Measurements from ENCODE around the gene RPS18. TPM values are rescaled to one million over a fixed set of nuclear protein-coding genes. Genes with fewer than 3 reads are reported as not detected.

Gene RPS18
- total and polyA plus RNA-seq, 9 of the 15 experiments (the other 6 are each of a cell fraction or from before 2014, with no cell fraction given), result 5,023 to 17,516 (median 8,131) TPM

GRCh38 chr6:33276864-33277662 is 5.2 kb downstream of the RPS18 start, which contains the start of gene B3GALT4 (continued):
- TF ChIP-seq, protein P1, sequence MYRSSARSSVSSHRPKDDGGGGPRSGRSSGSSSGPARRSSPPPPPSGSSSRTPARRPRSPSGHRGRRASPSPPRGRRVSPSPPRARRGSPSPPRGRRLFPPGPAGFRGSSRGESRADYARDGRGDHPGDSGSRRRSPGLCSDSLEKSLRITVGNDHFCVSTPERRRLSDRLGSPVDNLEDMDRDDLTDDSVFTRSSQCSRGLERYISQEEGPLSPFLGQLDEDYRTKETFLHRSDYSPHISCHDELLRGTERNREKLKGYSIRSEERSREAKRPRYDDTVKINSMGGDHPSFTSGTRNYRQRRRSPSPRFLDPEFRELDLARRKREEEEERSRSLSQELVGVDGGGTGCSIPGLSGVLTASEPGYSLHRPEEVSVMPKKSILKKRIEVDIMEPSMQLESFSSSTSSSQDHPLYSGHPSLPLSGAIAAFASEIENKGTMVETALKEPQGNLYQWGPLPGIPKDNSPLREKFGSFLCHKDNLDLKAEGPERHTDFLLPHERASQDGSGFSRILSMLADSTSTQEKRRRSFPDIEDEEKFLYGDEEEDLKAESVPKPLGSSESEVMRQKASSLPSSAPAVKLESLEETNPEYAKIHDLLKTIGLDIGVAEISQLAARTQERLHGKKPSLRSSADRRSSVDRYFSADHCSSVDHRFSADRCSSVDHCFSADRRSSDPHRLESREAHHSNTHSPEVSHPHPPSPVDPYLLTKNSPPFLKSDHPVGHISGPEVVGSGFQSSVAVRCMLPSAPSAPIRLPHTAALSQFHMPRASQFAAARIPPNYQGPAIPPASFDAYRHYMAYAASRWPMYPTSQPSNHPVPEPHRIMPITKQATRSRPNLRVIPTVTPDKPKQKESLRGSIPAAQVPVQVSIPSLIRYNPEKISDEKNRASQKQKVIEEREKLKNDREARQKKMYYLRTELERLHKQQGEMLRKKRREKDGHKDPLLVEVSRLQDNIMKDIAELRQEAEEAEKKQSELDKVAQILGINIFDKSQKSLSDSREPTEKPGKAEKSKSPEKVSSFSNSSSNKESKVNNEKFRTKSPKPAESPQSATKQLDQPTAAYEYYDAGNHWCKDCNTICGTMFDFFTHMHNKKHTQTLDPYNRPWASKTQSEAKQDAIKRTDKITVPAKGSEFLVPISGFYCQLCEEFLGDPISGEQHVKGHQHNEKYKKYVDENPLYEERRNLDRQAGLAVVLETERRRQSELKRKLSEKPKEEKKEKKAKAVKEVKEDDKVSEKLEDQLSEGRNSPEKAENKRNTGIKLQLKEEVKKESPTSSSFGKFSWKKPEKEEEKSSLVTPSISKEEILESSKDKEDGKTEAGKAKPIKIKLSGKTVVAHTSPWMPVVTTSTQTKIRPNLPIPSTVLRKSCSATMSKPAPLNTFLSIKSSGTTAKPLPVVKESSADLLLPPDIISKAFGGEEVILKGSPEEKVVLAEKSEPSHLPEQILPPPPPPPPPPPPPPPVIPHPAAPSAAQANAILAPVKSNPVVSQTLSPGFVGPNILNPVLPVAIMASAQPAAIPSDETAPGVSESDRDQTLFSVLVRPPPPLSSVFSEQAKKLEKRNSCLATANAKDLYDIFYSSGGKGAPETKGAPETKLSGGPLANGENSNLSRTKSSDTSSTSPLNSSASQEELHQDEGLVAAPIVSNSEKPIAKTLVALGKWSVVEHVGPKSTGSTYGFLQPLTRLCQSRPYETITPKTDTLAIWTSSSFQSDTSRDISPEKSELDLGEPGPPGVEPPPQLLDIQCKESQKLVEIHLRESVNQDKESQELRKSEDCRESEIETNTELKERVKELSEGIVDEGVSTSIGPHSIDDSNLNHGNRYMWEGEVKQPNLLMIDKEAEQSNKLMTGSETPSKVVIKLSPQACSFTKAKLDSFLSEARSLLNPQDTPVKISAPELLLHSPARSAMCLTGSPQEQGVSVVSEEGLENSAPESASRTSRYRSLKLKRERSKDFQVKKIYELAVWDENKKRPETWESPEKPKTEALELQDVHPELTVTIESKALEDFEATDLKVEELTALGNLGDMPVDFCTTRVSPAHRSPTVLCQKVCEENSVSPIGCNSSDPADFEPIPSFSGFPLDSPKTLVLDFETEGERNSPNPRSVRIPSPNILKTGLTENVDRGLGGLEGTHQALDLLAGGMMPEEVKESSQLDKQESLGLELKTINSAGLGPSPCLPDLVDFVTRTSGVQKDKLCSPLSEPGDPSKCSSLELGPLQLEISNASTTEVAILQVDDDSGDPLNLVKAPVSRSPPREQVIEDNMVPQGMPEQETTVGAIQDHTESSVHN (IDR thresholded peaks at IDR 0.05; ENCODE audit: borderline replicate concordance in 1 of 2, low read depth in 1 of 2), result no peak
- 0 out of 2 replicates have a peak, but pooled peaks have one; percentile 42 for TF ChIP-seq EP300 (IDR thresholded peaks at IDR 0.05; ENCODE audit: low read length)
- TF ChIP-seq USF2 (CRISPR knock-in tag; IDR thresholded peaks at IDR 0.05), result no peak
- TF ChIP-seq SAFB (IDR thresholded peaks at IDR 0.05; ENCODE audit: borderline replicate concordance, low read depth, low read length), result 0 out of 2 replicates have a peak, but pooled peaks have one; percentile 52
- TF ChIP-seq, protein P2, sequence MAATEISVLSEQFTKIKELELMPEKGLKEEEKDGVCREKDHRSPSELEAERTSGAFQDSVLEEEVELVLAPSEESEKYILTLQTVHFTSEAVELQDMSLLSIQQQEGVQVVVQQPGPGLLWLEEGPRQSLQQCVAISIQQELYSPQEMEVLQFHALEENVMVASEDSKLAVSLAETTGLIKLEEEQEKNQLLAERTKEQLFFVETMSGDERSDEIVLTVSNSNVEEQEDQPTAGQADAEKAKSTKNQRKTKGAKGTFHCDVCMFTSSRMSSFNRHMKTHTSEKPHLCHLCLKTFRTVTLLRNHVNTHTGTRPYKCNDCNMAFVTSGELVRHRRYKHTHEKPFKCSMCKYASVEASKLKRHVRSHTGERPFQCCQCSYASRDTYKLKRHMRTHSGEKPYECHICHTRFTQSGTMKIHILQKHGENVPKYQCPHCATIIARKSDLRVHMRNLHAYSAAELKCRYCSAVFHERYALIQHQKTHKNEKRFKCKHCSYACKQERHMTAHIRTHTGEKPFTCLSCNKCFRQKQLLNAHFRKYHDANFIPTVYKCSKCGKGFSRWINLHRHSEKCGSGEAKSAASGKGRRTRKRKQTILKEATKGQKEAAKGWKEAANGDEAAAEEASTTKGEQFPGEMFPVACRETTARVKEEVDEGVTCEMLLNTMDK (IDR thresholded peaks at IDR 0.05; ENCODE audit: borderline replicate concordance, insufficient read depth, low read depth, low read length, poor library complexity, severe bottlenecking), result peak; percentile 91
- TF ChIP-seq, protein P3, sequence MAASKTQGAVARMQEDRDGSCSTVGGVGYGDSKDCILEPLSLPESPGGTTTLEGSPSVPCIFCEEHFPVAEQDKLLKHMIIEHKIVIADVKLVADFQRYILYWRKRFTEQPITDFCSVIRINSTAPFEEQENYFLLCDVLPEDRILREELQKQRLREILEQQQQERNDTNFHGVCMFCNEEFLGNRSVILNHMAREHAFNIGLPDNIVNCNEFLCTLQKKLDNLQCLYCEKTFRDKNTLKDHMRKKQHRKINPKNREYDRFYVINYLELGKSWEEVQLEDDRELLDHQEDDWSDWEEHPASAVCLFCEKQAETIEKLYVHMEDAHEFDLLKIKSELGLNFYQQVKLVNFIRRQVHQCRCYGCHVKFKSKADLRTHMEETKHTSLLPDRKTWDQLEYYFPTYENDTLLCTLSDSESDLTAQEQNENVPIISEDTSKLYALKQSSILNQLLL (CRISPR knock-in tag; IDR thresholded peaks at IDR 0.05; ENCODE audit: borderline replicate concordance), result no peak
- no peak for TF ChIP-seq CEBPG (CRISPR knock-in tag; IDR thresholded peaks at IDR 0.05)
- no peak for TF ChIP-seq CEBPG (tag; conservative IDR thresholded peaks at IDR 0.05 in 1 of 2, IDR thresholded peaks at IDR 0.05 in 1 of 2)
- 0 out of 2 replicates have a peak, but pooled peaks have one; percentile 36 for TF ChIP-seq SREBF1 (IDR thresholded peaks at IDR 0.05; ENCODE audit: borderline replicate concordance, low read depth, low read length)

Measured in K562 (cell line).